Chondrocyte (in vitro differentiated cells): ENCODE measurements around the gene RNF222. TPM values are rescaled to one million over a fixed set of nuclear protein-coding genes. Genes with fewer than 3 reads are reported as not detected.

Experiments used
- DNase-seq: peaks from one replicate; pipeline ENCODE4 v3.0.0; 2021; ENCODE audit warnings: mixed read lengths, low spot score
- H3K27ac Mint-ChIP-seq: one replicate; pipeline ENCODE4 v1.8.0; 2021; ENCODE audit warnings: mild to moderate bottlenecking, moderate library complexity, mixed read lengths; ENCODE audit not compliant: unreplicated experiment
- H3K27me3 Mint-ChIP-seq: 2 replicates; pipeline ENCODE4 v1.8.0; 2021; ENCODE audit warnings: low read depth, mixed read lengths
- H3K36me3 Mint-ChIP-seq: 2 replicates; pipeline ENCODE4 v1.8.0; 2021; ENCODE audit warnings: low read depth, mixed read lengths
- H3K4me1 Mint-ChIP-seq: 2 replicates; pipeline ENCODE4 v1.8.0; 2021; ENCODE audit warnings: low read depth, mild to moderate bottlenecking, mixed read lengths
- H3K4me3 Mint-ChIP-seq: one replicate; pipeline ENCODE4 v1.8.0; 2021; ENCODE audit warnings: mild to moderate bottlenecking, moderate library complexity, mixed read lengths; ENCODE audit not compliant: unreplicated experiment
- H3K9me3 Mint-ChIP-seq: 2 replicates; pipeline ENCODE4 v1.8.0; 2021; ENCODE audit warnings: low read depth, mixed read lengths
- CTCF ChIP-seq: fragments of 200-600 bp; sonication (generic); IDR thresholded peaks from 2 replicates; pipeline ENCODE4 v1.5.0; 2021; ENCODE audit warnings: antibody characterized with exemption, mild to moderate bottlenecking, moderate library complexity
- total RNA-seq: library from RNA; stranded (reverse); gene quantifications from 3 replicates; pipeline ENCODE4 v1.2.1, GENCODE V29; 2021

Gene RNF222
- total RNA-seq, 1 donor from 2014 or later: not detected

- Mint-ChIP-seq H3K4me3 (no peak overlapping the region), H3K27ac (no peak overlapping the region), H3K9me3 (no peaks in the 10 kb centered on the region), H3K36me3 (no peaks in the 10 kb centered on the region), H3K27me3 (peaks cover 20% of the 10 kb centered on the region), H3K4me1 (peaks cover 8% of the 10 kb centered on the region)
- no peak for DNase-seq
- TF ChIP-seq CTCF: no peak
Measured at GRCh38 chr17:8393470-8394231, 4.0 kb downstream of the RNF222 start.

- H3K4me3 Mint-ChIP-seq: no peak overlapping the region
- peaks cover 8% of the 10 kb centered on the region for H3K4me1 Mint-ChIP-seq
- H3K36me3 Mint-ChIP-seq: no peaks in the 10 kb centered on the region
- no peak overlapping the region for H3K27ac Mint-ChIP-seq
- H3K27me3 Mint-ChIP-seq: peaks cover 20% of the 10 kb centered on the region
- no peak for TF ChIP-seq CTCF
- no peak for DNase-seq
- H3K9me3 Mint-ChIP-seq: no peaks in the 10 kb centered on the region
Measured at GRCh38 chr17:8392674-8393469, 4.8 kb downstream of the RNF222 start.

- H3K36me3 Mint-ChIP-seq: no peaks in the 10 kb centered on the region
- no peak overlapping the region for H3K27ac Mint-ChIP-seq
- peaks cover 8% of the 10 kb centered on the region for H3K4me1 Mint-ChIP-seq
- DNase-seq: no peak
- H3K9me3 Mint-ChIP-seq: no peaks in the 10 kb centered on the region
- no peak overlapping the region for H3K4me3 Mint-ChIP-seq
- no peak for TF ChIP-seq CTCF
- peaks cover 16% of the 10 kb centered on the region for H3K27me3 Mint-ChIP-seq
Measured at GRCh38 chr17:8392274-8392673, 5.4 kb downstream of the RNF222 start.

GRCh38 chr17:8391711-8392110 is 5.9 kb downstream of the RNF222 start:
- no peak overlapping the region for H3K27ac Mint-ChIP-seq
- no peak overlapping the region for H3K4me3 Mint-ChIP-seq
- DNase-seq: peak; percentile 68
- peaks cover 15% of the 10 kb centered on the region for H3K27me3 Mint-ChIP-seq
- TF ChIP-seq CTCF: no peak
- peaks cover 8% of the 10 kb centered on the region for H3K4me1 Mint-ChIP-seq
- no peaks in the 10 kb centered on the region for H3K9me3 Mint-ChIP-seq
- no peaks in the 10 kb centered on the region for H3K36me3 Mint-ChIP-seq

GRCh38 chr17:8387914-8388651 is 9.5 kb downstream of the RNF222 start:
- TF ChIP-seq CTCF: no peak
- no peak overlapping the region for H3K27ac Mint-ChIP-seq
- no peaks in the 10 kb centered on the region for H3K27me3 Mint-ChIP-seq
- no peak overlapping the region for H3K4me3 Mint-ChIP-seq
- DNase-seq: no peak
- no peaks in the 10 kb centered on the region for H3K36me3 Mint-ChIP-seq
- no peaks in the 10 kb centered on the region for H3K9me3 Mint-ChIP-seq
- H3K4me1 Mint-ChIP-seq: peaks cover 23% of the 10 kb centered on the region
